SU-DHL-6 (cell line): Measurements from ENCODE around the gene CARMIL1.

Experiments used
- H2AFZ ChIP-seq: fragments of 200-600 bp; sonication (generic); 2 replicates; pipeline ENCODE4 v1.6.1; 2014; ENCODE audit warnings: low read depth, mild to moderate bottlenecking, moderate library complexity, mixed read lengths, antibody characterized with exemption, low read length; ENCODE audit not compliant: severe bottlenecking
- H3F3A ChIP-seq: fragments of 200-600 bp; shearing (Covaris generic); 2 replicates; pipeline ENCODE4 v1.6.0; 2016; ENCODE audit warnings: antibody characterized with exemption, mild to moderate bottlenecking; ENCODE audit not compliant: insufficient read depth
- H3K27ac ChIP-seq: fragments of 200-600 bp; sonication (generic); 2 replicates; pipeline ENCODE4 v1.5.1; 2016; ENCODE audit warnings: low read depth, mild to moderate bottlenecking, low read length, moderate library complexity, mixed read lengths
- H3K27me3 ChIP-seq: fragments of 200-600 bp; sonication (generic), shearing (Covaris generic); 2 replicates; pipeline ENCODE4 v1.6.0; 2014; ENCODE audit warnings: mild to moderate bottlenecking, low read length
- H3K36me3 ChIP-seq: fragments of 200-600 bp; sonication (generic); 2 replicates; pipeline ENCODE4 v1.6.1; 2014; ENCODE audit warnings: mild to moderate bottlenecking, low read length, mixed read lengths
- H3K4me2 ChIP-seq: fragments of 300-600, 200-600 bp; shearing (Covaris generic), sonication (generic); 2 replicates; pipeline ENCODE4 v1.6.0; 2014; ENCODE audit warnings: low read length, low read depth, mild to moderate bottlenecking; ENCODE audit not compliant: poor library complexity, severe bottlenecking
- H3K4me3 ChIP-seq: fragments of 200-600 bp; sonication (generic); 2 replicates; pipeline ENCODE4 v1.5.1; 2014; ENCODE audit warnings: antibody characterized with exemption, low read length, mild to moderate bottlenecking, mixed read lengths; ENCODE audit not compliant: insufficient read depth, poor library complexity, severe bottlenecking
- H3K79me2 ChIP-seq: fragments of 200-600 bp; sonication (generic); 2 replicates; pipeline ENCODE4 v1.6.1; 2014; ENCODE audit warnings: mild to moderate bottlenecking, low read length, moderate library complexity; ENCODE audit not compliant: insufficient read depth
- H3K9ac ChIP-seq: fragments of 200-600 bp; sonication (generic); 2 replicates; pipeline ENCODE4 v1.7.0; 2014; ENCODE audit warnings: mild to moderate bottlenecking, low read length
- H3K9me2 ChIP-seq: fragments of 200-600 bp; sonication (generic); replicated peaks from 2 replicates; pipeline ENCODE4 v1.6.1; 2014; ENCODE audit warnings: low read length; ENCODE audit not compliant: insufficient read depth
- H3K9me3 ChIP-seq: fragments of 200-600 bp; sonication (generic); 2 replicates; pipeline ENCODE4 v1.6.1; 2014; ENCODE audit warnings: low read length, mixed read lengths; ENCODE audit not compliant: insufficient read depth
- H4K20me1 ChIP-seq: fragments of 200-600 bp; sonication (generic); 2 replicates; pipeline ENCODE4 v1.6.1; 2014; ENCODE audit warnings: low read depth, mild to moderate bottlenecking, antibody characterized with exemption, low read length, moderate library complexity, mixed read lengths
- EZH2phosphoT487 ChIP-seq: fragments of 200-600 bp; sonication (generic), shearing (Covaris generic); conservative IDR thresholded peaks from 2 replicates; pipeline ENCODE4 v1.6.1; 2018; ENCODE audit warnings: mild to moderate bottlenecking, antibody characterized with exemption, low read length, moderate library complexity, mixed read lengths
- TF ChIP-seq, protein P1 (sequence below): fragments of 200-600 bp; sonication (generic); IDR thresholded peaks from one replicate; pipeline ENCODE4 v1.5.1; 2017; ENCODE audit warnings: antibody characterized with exemption, mild to moderate bottlenecking, low read length, moderate library complexity; ENCODE audit not compliant: insufficient read depth, poor library complexity, severe bottlenecking

CARMIL1 gene

DNA sequence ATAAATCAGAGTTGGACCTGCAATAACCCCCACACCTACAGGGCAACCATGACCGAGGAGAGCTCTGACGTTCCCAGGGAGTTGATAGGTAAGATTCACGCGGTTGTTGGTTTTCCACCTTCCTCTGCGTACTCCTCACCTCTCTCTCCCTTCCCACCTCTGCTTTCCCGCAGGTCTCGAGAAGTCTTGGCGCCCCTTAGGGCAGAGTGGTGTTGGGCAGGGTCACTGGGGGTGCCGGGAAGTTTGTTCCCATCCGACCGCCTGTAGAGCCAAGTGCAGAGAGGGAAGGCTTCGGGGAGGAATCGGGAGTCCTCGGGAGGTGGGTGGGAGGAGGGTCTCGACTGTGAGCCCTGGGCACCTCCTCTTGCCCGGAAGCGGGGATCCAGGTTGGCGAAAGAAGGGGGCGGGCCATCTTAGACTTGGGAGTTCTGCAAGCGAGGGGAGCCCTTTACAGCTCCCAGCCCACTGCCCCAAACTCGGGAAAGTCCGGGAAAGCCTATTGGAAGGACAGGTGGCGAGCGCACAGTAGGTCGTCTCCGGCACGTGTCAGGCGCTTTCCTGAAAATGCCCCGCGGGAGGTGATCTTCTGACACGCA, 672 bp downstream of the CARMIL1 start:
- peaks cover 34% of the 10 kb centered on the region for H3F3A ChIP-seq
- peak overlapping the region; percentile 76 for H3K9ac ChIP-seq
- H3K9me3 ChIP-seq, result no peaks in the 10 kb centered on the region
- H3K9me2 ChIP-seq, result no peaks in the 10 kb centered on the region
- peaks cover 7% of the 10 kb centered on the region; the same call in 1 of the 2 replicates for H4K20me1 ChIP-seq
- H3K4me3 ChIP-seq, result peak overlapping the region; percentile 71
- H3K27ac ChIP-seq, result peak overlapping the region; percentile 17; the same call in 1 of the 2 replicates
- H3K4me2 ChIP-seq, result peak overlapping the region; percentile 78
- TF ChIP-seq EZH2phosphoT487, result no peak
- TF ChIP-seq, protein P1, sequence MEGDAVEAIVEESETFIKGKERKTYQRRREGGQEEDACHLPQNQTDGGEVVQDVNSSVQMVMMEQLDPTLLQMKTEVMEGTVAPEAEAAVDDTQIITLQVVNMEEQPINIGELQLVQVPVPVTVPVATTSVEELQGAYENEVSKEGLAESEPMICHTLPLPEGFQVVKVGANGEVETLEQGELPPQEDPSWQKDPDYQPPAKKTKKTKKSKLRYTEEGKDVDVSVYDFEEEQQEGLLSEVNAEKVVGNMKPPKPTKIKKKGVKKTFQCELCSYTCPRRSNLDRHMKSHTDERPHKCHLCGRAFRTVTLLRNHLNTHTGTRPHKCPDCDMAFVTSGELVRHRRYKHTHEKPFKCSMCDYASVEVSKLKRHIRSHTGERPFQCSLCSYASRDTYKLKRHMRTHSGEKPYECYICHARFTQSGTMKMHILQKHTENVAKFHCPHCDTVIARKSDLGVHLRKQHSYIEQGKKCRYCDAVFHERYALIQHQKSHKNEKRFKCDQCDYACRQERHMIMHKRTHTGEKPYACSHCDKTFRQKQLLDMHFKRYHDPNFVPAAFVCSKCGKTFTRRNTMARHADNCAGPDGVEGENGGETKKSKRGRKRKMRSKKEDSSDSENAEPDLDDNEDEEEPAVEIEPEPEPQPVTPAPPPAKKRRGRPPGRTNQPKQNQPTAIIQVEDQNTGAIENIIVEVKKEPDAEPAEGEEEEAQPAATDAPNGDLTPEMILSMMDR, result no peak
- no peaks in the 10 kb centered on the region for H3K27me3 ChIP-seq
- peak overlapping the region; percentile 94 for H2AFZ ChIP-seq
- H3K79me2 ChIP-seq, result peaks cover 31% of the 10 kb centered on the region; the same call in 1 of the 2 replicates
- H3K36me3 ChIP-seq, result 0 out of 2 replicates have a peak, but pooled peaks cover under 1% of the 10 kb centered on the region

DNA sequence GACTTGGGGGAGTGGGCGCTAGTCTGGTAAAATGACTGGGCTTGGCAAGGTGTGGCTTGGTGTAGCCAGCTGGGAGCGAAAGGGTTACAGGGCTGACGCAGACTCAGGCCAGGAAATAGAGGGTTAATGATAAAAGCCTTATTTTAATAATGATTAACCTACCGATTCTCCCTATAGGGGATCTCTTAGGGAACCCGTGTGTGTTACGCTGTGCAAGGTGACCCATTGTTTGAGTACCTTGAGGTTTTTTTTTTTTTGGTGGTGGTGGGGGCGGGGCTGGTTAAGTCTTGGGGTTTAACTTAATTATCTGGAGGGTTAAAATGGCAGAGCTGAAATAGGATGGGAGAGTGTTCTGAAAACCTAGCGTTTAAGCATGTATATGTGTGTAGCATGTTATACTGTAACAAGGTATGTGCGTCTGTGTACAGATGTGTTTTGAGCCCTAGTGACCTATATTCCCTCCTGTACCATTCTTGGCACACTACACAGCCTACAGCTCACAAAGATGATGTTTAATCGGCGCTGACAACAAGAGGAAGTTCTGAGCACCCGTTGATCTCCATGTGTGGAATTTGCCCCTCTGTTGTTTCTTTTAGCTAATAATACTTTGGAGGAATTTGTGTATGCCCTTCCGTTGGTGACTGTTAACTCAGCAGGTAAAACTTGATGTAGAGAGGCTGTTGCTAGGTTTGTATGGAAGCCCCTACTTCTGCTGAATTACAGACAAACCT, 1.3 kb downstream of the CARMIL1 start:
- Histone ChIP-seq H3K4me3 (peak overlapping the region; percentile 71), H3K27ac (0 out of 2 replicates have a peak overlapping the region, but pooled peaks have one; percentile 4), H3K9me3 (no peaks in the 10 kb centered on the region), H2AFZ (peak overlapping the region; percentile 94), H3K9ac (peak overlapping the region; percentile 76), H3K4me2 (peak overlapping the region; percentile 78), H3K27me3 (no peaks in the 10 kb centered on the region), H3K9me2 (no peaks in the 10 kb centered on the region), H4K20me1 (peaks cover 7% of the 10 kb centered on the region; the same call in 1 of the 2 replicates), H3K79me2 (peaks cover 31% of the 10 kb centered on the region; the same call in 1 of the 2 replicates), H3F3A (peaks cover 34% of the 10 kb centered on the region), H3K36me3 (peaks cover 7% of the 10 kb centered on the region; the same call in 1 of the 2 replicates)
- TF ChIP-seq, protein P1, result no peak
- TF ChIP-seq EZH2phosphoT487, result no peak

DNA sequence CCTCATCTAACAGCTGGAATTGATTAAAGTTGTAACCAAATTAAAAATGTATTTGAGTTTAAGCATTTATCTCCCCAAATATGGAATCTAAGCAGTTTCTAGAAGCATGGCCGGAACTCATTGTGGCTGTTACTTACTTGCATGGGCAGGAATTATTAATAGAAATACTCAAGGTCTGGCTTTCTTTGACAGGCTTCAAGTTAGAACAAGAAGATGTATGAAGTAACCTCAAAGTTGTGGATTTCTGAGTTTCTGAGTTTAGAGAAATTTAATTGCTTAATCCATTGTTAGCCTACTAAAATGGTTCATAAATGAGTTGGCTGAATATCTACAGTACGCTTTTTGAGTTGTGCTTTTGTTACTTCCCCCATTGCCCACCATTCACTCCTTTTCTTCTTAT, 7.7 kb downstream of the CARMIL1 start:
- Histone ChIP-seq H3F3A (peaks cover 8% of the 10 kb centered on the region; the same call in 1 of the 2 replicates), H2AFZ (no peak overlapping the region), H3K9me3 (no peaks in the 10 kb centered on the region), H3K27ac (no peak overlapping the region), H3K36me3 (peaks cover 16% of the 10 kb centered on the region; the same call in 1 of the 2 replicates), H3K79me2 (peaks cover 56% of the 10 kb centered on the region), H4K20me1 (peaks cover 33% of the 10 kb centered on the region; the same call in 1 of the 2 replicates), H3K9me2 (no peaks in the 10 kb centered on the region), H3K4me2 (no peak overlapping the region), H3K9ac (no peak overlapping the region), H3K4me3 (no peak overlapping the region), H3K27me3 (no peaks in the 10 kb centered on the region)
- TF ChIP-seq, protein P1, result no peak
- TF ChIP-seq EZH2phosphoT487, result no peak
